GM19193 (cell line): ENCODE data around the gene DNM1L.

Experiments
- POLR2A ChIP-seq: IDR thresholded peaks from 4 replicates; pipeline ENCODE4 v1.6.1; 2011; ENCODE audit not compliant: insufficient read depth, insufficient read length; ENCODE audit errors: extremely low read depth

Gene DNM1L

GRCh38 chr12:32770141-32770540, 91.0 kb downstream of the DNM1L start:
- no peak for TF ChIP-seq POLR2A

DNA sequence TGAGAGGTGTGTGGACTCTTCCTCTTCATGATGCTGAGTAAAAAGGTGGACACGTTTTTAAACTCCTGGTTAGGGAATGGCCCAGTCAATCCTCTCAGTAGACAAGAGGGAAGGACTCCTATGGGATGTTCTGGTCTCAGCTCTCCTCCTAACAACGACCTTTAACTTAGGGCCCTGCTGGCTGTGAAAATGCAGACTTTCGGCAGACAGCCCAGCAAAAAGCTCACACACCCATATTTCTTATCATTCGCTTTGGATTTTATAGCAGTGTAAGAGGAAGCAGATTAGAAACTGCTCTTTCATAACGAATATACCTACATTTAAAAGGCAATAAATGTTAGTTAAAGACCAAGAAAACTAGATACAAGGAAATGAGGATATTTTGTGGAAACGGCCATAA, 94.6 kb downstream of the DNM1L start:
- no peak for TF ChIP-seq POLR2A

DNA sequence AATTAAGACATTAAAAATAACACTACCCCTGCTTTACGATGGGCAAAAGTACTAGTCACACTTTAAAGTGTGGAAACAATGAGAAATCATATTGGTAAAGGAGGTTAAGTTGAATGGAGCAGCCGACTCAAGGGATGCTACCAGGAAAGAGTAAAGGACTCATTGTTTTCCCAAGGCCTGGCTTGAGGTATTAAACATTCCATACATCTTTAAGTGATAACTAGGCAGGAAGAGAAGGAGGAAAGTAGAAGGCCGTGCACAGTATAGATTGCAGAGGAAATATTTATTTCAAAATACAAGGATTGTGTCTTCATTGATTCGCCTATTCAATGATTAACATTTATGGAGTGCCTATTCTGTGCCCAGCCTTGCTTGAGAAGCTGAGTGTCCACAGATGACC, 97.2 kb downstream of the DNM1L start:
- TF ChIP-seq POLR2A, result no peak

- TF ChIP-seq POLR2A, result no peak
Measured at GRCh38 chr12:32777159-32777558, 98.1 kb downstream of the DNM1L start.

DNA sequence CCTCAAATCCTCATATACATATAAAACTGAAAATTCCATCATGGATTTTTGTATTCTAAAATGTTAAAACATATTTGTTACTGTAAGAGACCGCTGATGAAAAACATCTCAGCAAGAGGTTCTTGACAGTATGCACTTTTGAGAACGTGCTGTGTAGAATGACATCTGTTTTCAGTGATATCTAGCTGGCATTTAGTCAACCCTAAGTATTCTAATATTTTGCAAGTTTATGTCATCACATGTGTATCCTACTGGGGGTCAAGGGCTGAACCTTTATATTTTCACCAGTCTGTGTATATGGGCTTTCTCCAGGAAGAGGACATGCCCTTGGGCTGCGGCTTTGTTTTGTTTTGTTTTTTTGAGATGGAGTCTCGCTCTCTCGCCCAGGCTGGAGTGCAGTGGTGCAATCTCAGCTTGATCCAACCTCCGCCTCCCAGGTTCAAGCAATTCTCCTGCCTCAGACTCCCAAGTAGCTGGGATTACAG, 98.6 kb downstream of the DNM1L start:
- TF ChIP-seq POLR2A, result no peak

DNA sequence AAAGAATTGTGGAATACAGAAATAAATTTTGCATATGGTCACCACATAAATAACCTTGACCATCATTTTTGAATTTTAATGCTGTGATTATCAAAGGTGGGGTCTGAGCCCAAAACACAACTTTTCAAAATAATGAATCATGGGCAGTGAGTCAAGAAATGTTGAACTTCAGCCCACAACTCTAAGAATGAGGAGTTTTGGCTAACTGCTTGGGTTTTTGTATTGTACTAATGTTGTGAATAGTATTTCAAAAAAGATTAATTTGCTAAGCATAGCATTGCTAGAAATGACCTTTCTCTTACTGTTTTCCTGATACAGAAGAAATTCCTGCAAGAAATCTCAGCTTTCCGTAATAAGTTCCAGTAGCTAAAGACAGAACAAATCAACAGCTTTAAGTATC, 101.0 kb downstream of the DNM1L start:
- no peak for TF ChIP-seq POLR2A

DNA sequence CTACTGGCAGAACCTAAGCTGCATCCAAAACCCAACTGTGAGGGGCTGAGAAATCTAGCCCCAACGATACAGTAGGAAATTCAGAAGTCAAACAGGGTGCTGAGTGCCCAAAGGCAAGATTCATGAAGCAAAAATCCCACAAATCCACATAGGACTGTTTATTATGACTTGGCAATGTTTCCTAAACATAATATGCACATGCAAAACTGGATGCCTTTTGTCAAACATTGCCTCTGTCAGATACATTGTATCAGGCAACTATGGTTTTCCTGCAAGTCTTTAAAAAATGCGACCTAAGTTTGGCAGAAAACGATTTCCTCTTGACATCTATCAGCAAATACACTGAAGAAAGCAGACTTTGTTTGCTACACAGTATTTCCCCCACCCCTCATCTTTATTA, 103.9 kb downstream of the DNM1L start:
- no peak for TF ChIP-seq POLR2A

DNA sequence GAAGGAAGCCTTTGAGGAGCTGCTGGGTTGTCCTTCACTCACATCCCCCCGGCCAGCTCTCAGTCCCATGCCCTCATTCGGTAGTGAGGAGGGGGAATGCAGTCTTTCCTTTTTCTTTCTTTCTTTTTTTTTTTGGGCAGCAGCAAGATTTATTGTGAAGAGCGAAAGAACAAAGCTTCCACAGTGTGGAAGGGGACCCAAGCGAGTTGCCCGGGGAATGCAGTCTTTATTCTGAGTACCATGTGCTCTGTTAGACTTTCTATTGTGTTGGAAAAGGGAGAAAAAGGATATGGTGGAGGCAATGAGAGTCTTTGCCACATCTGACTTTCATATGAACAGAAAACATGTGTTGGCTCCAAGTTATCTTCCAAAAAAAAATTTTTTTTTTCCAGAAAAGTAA, 106.5 kb downstream of the DNM1L start:
- TF ChIP-seq POLR2A, result no peak

GRCh38 chr12:32788405-32788804, 109.3 kb downstream of the DNM1L start:
- no peak for TF ChIP-seq POLR2A

- TF ChIP-seq POLR2A, result no peak
Measured at GRCh38 chr12:32789446-32789845, 110.3 kb downstream of the DNM1L start.

DNA sequence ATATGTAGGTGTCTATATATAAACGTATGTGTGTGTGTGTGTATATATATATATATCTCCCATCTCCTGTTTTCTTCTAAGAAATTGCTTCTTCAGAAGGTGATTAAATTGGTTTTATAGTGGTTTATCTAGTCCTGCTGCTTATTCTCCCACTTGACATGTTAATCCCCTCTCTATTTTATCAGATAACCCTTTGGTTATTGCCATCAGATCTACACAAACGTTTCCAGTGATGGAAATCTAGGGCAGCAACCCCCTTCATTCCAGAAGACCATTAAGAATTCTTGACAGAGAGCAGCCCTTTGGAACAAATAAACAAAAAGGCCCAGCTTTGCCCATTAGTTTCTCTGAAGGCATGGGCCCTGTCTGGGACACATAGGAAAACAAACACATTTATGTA, 110.8 kb downstream of the DNM1L start:
- TF ChIP-seq POLR2A, result no peak

- no peak for TF ChIP-seq POLR2A
Measured at GRCh38 chr12:32794281-32794680, 115.2 kb downstream of the DNM1L start.
